ENCODE results near the gene HEYL. TPM values are rescaled to one million over a fixed set of nuclear protein-coding genes. Genes with fewer than 3 reads are reported as not detected.
A peak's percentile ranks its signal among the peaks of the same experiment; 100 is the strongest.

The HEYL gene
- total RNA-seq, 1 donor from 2014 or later = 4.3 TPM

DNA sequence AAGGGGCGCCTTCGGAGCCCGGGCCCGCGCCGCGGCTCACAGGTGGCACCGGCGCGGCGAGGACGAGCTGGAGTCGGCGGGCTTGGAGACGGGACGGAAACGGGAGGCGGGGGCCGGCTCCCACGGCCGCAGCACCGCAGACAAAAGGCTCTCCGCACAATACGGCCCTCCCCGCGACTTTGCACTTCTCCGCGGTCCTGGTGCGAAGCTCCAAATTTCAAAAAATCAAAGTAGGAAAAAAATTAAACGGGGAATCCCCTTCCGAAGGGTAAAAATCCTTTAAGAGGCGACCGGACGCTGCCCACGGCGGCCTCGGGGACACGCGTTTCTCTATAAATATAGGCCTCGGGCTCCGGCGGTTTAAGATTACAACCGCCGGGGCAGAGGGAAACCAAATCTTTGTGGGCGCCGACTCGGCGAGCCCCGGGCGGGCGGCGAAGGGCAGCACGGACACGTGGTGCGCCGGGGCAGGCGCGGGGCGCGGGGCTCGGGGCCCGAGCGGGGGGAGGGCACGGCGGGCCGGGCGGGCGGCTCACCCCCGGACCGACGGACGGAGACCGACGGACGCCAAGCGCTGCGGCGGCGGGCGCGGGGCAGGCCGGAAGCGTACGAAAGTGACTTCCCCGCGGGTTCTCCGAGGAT lies 63.3 kb downstream of the HEYL start:
- peaks cover 20% of the 10 kb centered on the region for H3K36me3 Mint-ChIP-seq (ENCODE audit: insufficient read depth)
- H3K27ac Mint-ChIP-seq = peak overlapping the region; percentile 93
- no peak for DNase-seq (ENCODE audit: low spot score, unreplicated experiment)
- no peak for TF ChIP-seq CTCF (IDR thresholded peaks at IDR 0.05; ENCODE audit: unreplicated experiment)
- no peaks in the 10 kb centered on the region for H3K27me3 Mint-ChIP-seq
- H3K4me1 Mint-ChIP-seq (ENCODE audit: low read depth) = peaks cover 33% of the 10 kb centered on the region
- H3K9me3 Mint-ChIP-seq (ENCODE audit: low read depth) = no peaks in the 10 kb centered on the region
- peak overlapping the region; percentile 90 for H3K4me3 Mint-ChIP-seq (ENCODE audit: low read depth)

DNA sequence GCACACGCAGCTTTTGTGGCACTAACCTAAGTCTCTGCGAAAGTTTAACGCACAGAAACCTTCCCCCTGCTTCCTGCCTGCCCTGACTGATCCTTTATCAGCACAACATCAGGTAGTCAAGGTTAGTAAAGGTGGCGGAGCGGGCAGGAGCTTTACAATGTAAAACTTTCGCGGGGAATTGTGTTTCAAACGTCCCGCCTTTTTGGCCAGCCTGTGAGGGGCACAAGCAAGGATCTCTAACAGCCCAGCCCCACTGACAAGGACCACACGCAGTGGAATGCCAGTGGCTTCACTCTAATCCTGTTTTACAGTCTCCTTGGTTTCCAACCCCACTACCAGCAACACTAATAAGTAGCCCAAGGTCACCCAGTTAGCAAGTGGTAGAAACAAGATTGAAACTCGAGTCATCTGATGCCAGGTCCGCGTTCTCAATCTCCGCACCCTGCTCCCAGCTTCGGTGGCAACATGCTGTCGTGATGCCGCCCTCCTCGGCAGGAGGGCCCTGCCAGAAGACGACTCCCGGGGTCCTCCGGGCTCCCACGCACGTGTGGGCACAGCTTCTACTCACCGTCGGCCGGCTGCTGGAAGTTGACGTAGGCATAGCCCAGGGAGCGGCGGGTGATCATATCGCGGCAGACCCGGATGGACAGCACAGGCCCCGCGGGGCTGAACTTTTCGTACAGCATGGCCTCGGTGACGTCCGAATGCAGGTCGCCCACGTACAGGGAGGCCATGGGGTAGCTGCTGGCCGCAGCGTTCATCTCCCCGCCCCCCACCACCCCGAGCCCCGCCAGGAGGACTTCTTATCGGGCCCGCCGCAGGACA lies 64.0 kb downstream of the HEYL start:
- H3K4me3 Mint-ChIP-seq (ENCODE audit: low read depth) = peak overlapping the region; percentile 90

DNA sequence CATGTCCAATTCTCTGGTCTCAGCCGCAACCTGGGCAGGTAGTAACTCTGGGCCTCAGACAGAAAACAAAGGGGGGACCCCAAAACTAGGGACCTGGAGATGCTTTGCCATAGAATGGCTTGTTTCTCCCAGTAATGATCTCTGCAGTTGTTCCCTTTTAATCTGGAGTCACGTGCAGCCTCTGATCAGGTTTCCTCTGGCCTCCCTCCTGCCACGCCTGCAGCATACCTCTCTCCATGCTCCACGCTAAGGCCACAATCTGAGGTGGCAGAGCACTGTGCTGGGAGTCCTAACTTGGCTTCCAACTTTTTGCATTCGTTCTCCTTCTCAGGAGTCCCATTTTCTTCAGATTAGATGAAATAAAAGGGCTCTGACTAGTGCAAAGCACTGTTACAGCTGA lies 64.8 kb downstream of the HEYL start:
- H3K9me3 Mint-ChIP-seq (ENCODE audit: low read depth) = no peaks in the 10 kb centered on the region
- peak overlapping the region; percentile 94 for H3K27ac Mint-ChIP-seq
- no peak for DNase-seq (ENCODE audit: low spot score, unreplicated experiment)
- H3K4me1 Mint-ChIP-seq (ENCODE audit: low read depth) = peaks cover 37% of the 10 kb centered on the region
- peak overlapping the region; percentile 90 for H3K4me3 Mint-ChIP-seq (ENCODE audit: low read depth)
- TF ChIP-seq CTCF (IDR thresholded peaks at IDR 0.05; ENCODE audit: unreplicated experiment) = no peak
- H3K27me3 Mint-ChIP-seq = no peaks in the 10 kb centered on the region
- peaks cover 25% of the 10 kb centered on the region for H3K36me3 Mint-ChIP-seq (ENCODE audit: insufficient read depth)

More for the DNA sequence above, 64.0 kb downstream of the HEYL start:
- peak overlapping the region; percentile 94 for H3K27ac Mint-ChIP-seq
- H3K27me3 Mint-ChIP-seq = no peaks in the 10 kb centered on the region
- peaks cover 34% of the 10 kb centered on the region for H3K4me1 Mint-ChIP-seq (ENCODE audit: low read depth)
- DNase-seq (ENCODE audit: low spot score, unreplicated experiment) = peak; percentile 28
- H3K36me3 Mint-ChIP-seq (ENCODE audit: insufficient read depth) = peaks cover 22% of the 10 kb centered on the region
- no peaks in the 10 kb centered on the region for H3K9me3 Mint-ChIP-seq (ENCODE audit: low read depth)
- TF ChIP-seq CTCF (IDR thresholded peaks at IDR 0.05; ENCODE audit: unreplicated experiment) = no peak

Other genes with a start within 250 kb of the HEYL start
- gene BMP8A, start 148.0 kb downstream of the HEYL start, total RNA-seq = 0.67 and 0.71 TPM in 2 replicates
- 324 and 325 TPM in 2 replicates for gene PABPC4, start 62.9 kb downstream of the HEYL start, total RNA-seq
- gene NT5C1A, start 32.5 kb upstream of the HEYL start, total RNA-seq = not detected in 2 replicates
- not detected in 2 replicates for gene HPCAL4, start 51.8 kb upstream of the HEYL start, total RNA-seq
- 47.4 and 51.7 TPM in 2 replicates for gene PPIE, start 99.2 kb upstream of the HEYL start, total RNA-seq
- 0.38 TPM in 1 of 2 replicates, not detected in the other for gene OXCT2, start 131.7 kb upstream of the HEYL start, total RNA-seq
- 0.75 and 0.91 TPM in 2 replicates for gene BMP8B, start 149.2 kb upstream of the HEYL start, total RNA-seq
- gene TRIT1, start 243.9 kb upstream of the HEYL start, total RNA-seq = 35.9 and 43.3 TPM in 2 replicates

Data from progenitor cell of endocrine pancreas (in vitro differentiated cells).